Common myeloid progenitor, CD34-positive (primary cell): ENCODE results near the gene PI4KA.
"Not testable (repeated sequence)": the region's sequence is repeated elsewhere in the genome, so short reads cannot be mapped to it uniquely, and the experiment has no call there.

Experiments
- CTCF ChIA-PET: fragments of 350-600 bp; sonication (Branson Sonifier 250); formaldehyde crosslinking; loops from one replicate; lab custom pipeline; 2021; ENCODE audit warnings: antibody characterized with exemption; lab: Charles Lee
- POLR2A ChIA-PET: fragments of 350-600 bp; sonication (Branson Sonifier 250); formaldehyde crosslinking; loops from one replicate; lab custom pipeline; 2021; ENCODE audit warnings: antibody characterized with exemption; lab: Charles Lee
- DNase-seq, 3 donors: peaks; one replicate each; pipeline versions ENCODE4 v3.0.0 to v3.0.0-alpha.2; 2013
- H3K27ac ChIP-seq, 2 experiments: 1 replicate in 1 of 2; 2 replicates in 1 of 2; pipeline ENCODE4 v1.7.0; 2013; ENCODE audit warnings: inconsistent platforms in 2 of 2, low read length in 2 of 2, mild to moderate bottlenecking in 2 of 2, low read depth in 1 of 2, moderate library complexity in 1 of 2; ENCODE audit not compliant: severe bottlenecking in 2 of 2, insufficient read depth in 1 of 2, poor library complexity in 1 of 2
- H3K27me3 ChIP-seq, 5 experiments: replicated peaks in 2 of 5; 1 replicate in 3 of 5; 2 replicates in 2 of 5; pipeline versions ENCODE4 v1.6.1 to v1.7.0; 2013; ENCODE audit warnings: low read length in 4 of 5, mild to moderate bottlenecking in 2 of 5, moderate library complexity in 2 of 5, inconsistent platforms in 1 of 5; ENCODE audit not compliant: insufficient read depth in 5 of 5, control insufficient read depth in 4 of 5
- H3K36me3 ChIP-seq, 4 experiments: 1 replicate in 2 of 4; 2 replicates in 2 of 4; pipeline versions ENCODE4 v1.6.1 to v1.7.0; 2013; ENCODE audit warnings: low read length in 3 of 4, control low read depth in 1 of 4, mild to moderate bottlenecking in 1 of 4; ENCODE audit not compliant: control insufficient read depth in 4 of 4, insufficient read depth in 4 of 4
- H3K4me1 ChIP-seq, 4 experiments: 1 replicate in 3 of 4; 2 replicates in 1 of 4; pipeline versions ENCODE4 v1.6.1 to v1.7.1; 2013; ENCODE audit warnings: low read length in 3 of 4, mild to moderate bottlenecking in 3 of 4, control low read depth in 1 of 4, inconsistent platforms in 1 of 4, moderate library complexity in 1 of 4; ENCODE audit not compliant: control insufficient read depth in 4 of 4, insufficient read depth in 4 of 4; ENCODE audit errors: control extremely low read depth in 1 of 4
- H3K4me3 ChIP-seq, 7 experiments: 1 replicate in 4 of 7; 2 replicates in 3 of 7; pipeline versions ENCODE4 v1.5.1 to v1.7.0; 2013; ENCODE audit warnings: mild to moderate bottlenecking in 7 of 7, low read length in 6 of 7, moderate library complexity in 6 of 7, inconsistent platforms in 2 of 7, low read depth in 2 of 7, control low read depth in 1 of 7; ENCODE audit not compliant: insufficient read depth in 4 of 7, control insufficient read depth in 1 of 7; ENCODE audit errors: extremely low read depth in 1 of 7
- H3K9me3 ChIP-seq, 5 experiments: 1 replicate in 4 of 5; 2 replicates in 1 of 5; pipeline versions ENCODE4 v1.6.1 to v1.7.1; 2013; ENCODE audit warnings: low read length in 4 of 5, mild to moderate bottlenecking in 2 of 5, inconsistent platforms in 1 of 5, low read depth in 1 of 5, moderate library complexity in 1 of 5; ENCODE audit not compliant: control insufficient read depth in 4 of 5, insufficient read depth in 2 of 5; ENCODE audit errors: control extremely low read depth in 1 of 5
- WGBS: methylation state at CpG from one replicate; pipeline ENCODE4 v1.1.5; 2013; ENCODE audit not compliant: insufficient coverage; 5-methylcytosine and 5-hydroxymethylcytosine counted together

The PI4KA gene

GRCh38 chr22:20826373-20827152 is 32.0 kb downstream of the PI4KA start:
- H3K27me3 ChIP-seq, H3K27ac ChIP-seq, H3K9me3 ChIP-seq, H3K4me3 ChIP-seq, POLR2A ChIA-PET, H3K4me1 ChIP-seq, DNase-seq: not testable (repeated sequence)
- WGBS, result no CpG with 5 or more reads among the region's 5 CpGs
- peaks cover 16 to 50% (median 20%) of the 10 kb centered on the region in 4 experiments for H3K36me3 ChIP-seq
- CTCF ChIA-PET, result interaction anchor here (1.5 kb wide), 1 partner anchor 25 kb away, joined by 5 read pairs; no protein-coding TSS in a partner anchor

- no peaks in the 10 kb centered on the region for H3K27me3 ChIP-seq
- H3K36me3 ChIP-seq, result peaks cover 21 to 45% (median 21%) of the 10 kb centered on the region in 4 experiments
- DNase-seq, result no peak
- CTCF ChIA-PET, result no interaction called here
- H3K9me3 ChIP-seq, result peaks cover 0 to 3% (median 0%) of the 10 kb centered on the region in 5 experiments
- POLR2A ChIA-PET, result no interaction called here
- no peak overlapping the region for H3K4me3 ChIP-seq
- H3K27ac ChIP-seq, result no peak overlapping the region
- 100% methylated on average over 6 of the region's 6 CpGs for WGBS
- H3K4me1 ChIP-seq, result no peaks in the 10 kb centered on the region
These were observed 33.0 kb downstream of the PI4KA start for GRCh38 chr22:20825624-20826023.

- 80% methylated on average over 1 of the region's 4 CpGs for WGBS
- H3K27ac ChIP-seq, H3K9me3 ChIP-seq, H3K27me3 ChIP-seq, POLR2A ChIA-PET, H3K4me1 ChIP-seq, DNase-seq, H3K4me3 ChIP-seq: not testable (repeated sequence)
- H3K36me3 ChIP-seq, result peaks cover 22 to 44% (median 25%) of the 10 kb centered on the region in 4 experiments
- CTCF ChIA-PET, result interaction anchor here (0.8 kb wide), 1 partner anchor 42 kb away, joined by 3 read pairs; no protein-coding TSS in a partner anchor
These were observed 33.4 kb downstream of the PI4KA start for GRCh38 chr22:20825216-20825615.

GRCh38 chr22:20823264-20823663 is 35.3 kb downstream of the PI4KA start:
- no peaks in the 10 kb centered on the region for H3K27me3 ChIP-seq
- no peaks in the 10 kb centered on the region for H3K4me1 ChIP-seq
- no peak overlapping the region for H3K4me3 ChIP-seq
- no peak for DNase-seq
- peaks cover 25 to 55% (median 34%) of the 10 kb centered on the region in 4 experiments for H3K36me3 ChIP-seq
- ChIA-PET POLR2A (no interaction called here), CTCF (interaction anchor here (0.9 to 1.7 kb wide), 2 partner anchors 10 to 14 kb away, joined by 3 to 6 read pairs; no protein-coding TSS in a partner anchor)
- no peaks in the 10 kb centered on the region for H3K9me3 ChIP-seq
- no CpG with 5 or more reads among the region's 1 CpG for WGBS
- no peak overlapping the region for H3K27ac ChIP-seq

GRCh38 chr22:20822240-20822639 is 36.4 kb downstream of the PI4KA start:
- no peaks in the 10 kb centered on the region for H3K4me1 ChIP-seq
- H3K27ac ChIP-seq, result no peak overlapping the region
- ChIA-PET POLR2A (no interaction called here), CTCF (interaction anchor here (0.9 to 1.4 kb wide), 3 partner anchors 13 to 64 kb away, joined by 3 to 4 read pairs (median 3); no protein-coding TSS in a partner anchor)
- 92% methylated on average over 3 of the region's 5 CpGs for WGBS
- H3K4me3 ChIP-seq, result no peak overlapping the region
- no peaks in the 10 kb centered on the region for H3K27me3 ChIP-seq
- peaks cover 27 to 60% (median 36%) of the 10 kb centered on the region in 4 experiments for H3K36me3 ChIP-seq
- no peaks in the 10 kb centered on the region for H3K9me3 ChIP-seq
- DNase-seq, result no peak

- H3K27ac ChIP-seq, H3K27me3 ChIP-seq, DNase-seq, POLR2A ChIA-PET, H3K9me3 ChIP-seq, H3K4me3 ChIP-seq, H3K4me1 ChIP-seq: not testable (repeated sequence)
- H3K36me3 ChIP-seq, result peaks cover 29 to 62% (median 39%) of the 10 kb centered on the region in 4 experiments
- 96% methylated on average over 7 of the region's 8 CpGs for WGBS
- CTCF ChIA-PET, result interaction anchor here (1.0 to 1.4 kb wide), 3 partner anchors 13 to 64 kb away, joined by 3 to 4 read pairs (median 3); no protein-coding TSS in a partner anchor
These were observed 36.8 kb downstream of the PI4KA start for GRCh38 chr22:20821717-20822239.

- no peak overlapping the region for H3K4me3 ChIP-seq
- no peaks in the 10 kb centered on the region for H3K27me3 ChIP-seq
- CTCF ChIA-PET, result interaction anchor here (1.4 to 1.5 kb wide), 2 partner anchors 15 to 33 kb away, joined by 3 read pairs; no protein-coding TSS in a partner anchor
- DNase-seq, result no peak
- 100% methylated on average over 8 of the region's 9 CpGs for WGBS
- no peaks in the 10 kb centered on the region for H3K4me1 ChIP-seq
- peaks cover 27 to 69% (median 43%) of the 10 kb centered on the region in 4 experiments for H3K36me3 ChIP-seq
- no peak overlapping the region for H3K27ac ChIP-seq
- H3K9me3 ChIP-seq, result no peaks in the 10 kb centered on the region
- POLR2A ChIA-PET, result no interaction called here
These were observed 39.1 kb downstream of the PI4KA start for GRCh38 chr22:20819471-20819870.
